ENCODE results near the gene IL6ST. TPM values are rescaled to one million over a fixed set of nuclear protein-coding genes. Genes with fewer than 3 reads are reported as not detected.
"Not testable (repeated sequence)": the region's sequence is repeated elsewhere in the genome, so short reads cannot be mapped to it uniquely, and the experiment has no call there.

IL6ST gene
- total and polyA plus RNA-seq, 4 donors: 51.3 to 438 (median 109) TPM

GRCh38 chr5:56019306-56020272, 24.8 kb upstream of the IL6ST start:
- Histone ChIP-seq H3K36me3 (ENCODE audit: control insufficient read depth in 4 of 4, insufficient read depth in 3 of 4, low read depth in 1 of 4, low read length in 3 of 4) (no peaks in the 10 kb centered on the region), H3K4me3 (ENCODE audit: low read depth in 1 of 3, low read length in 3 of 3) (no peak overlapping the region), H3K9me3 (ENCODE audit: control insufficient read depth in 4 of 4, low read length in 3 of 4) (no peaks in the 10 kb centered on the region), H3K9ac (ENCODE audit: low read depth in 1 of 2, low read length in 2 of 2) (no peak overlapping the region), H3K4me1 (ENCODE audit: control insufficient read depth in 4 of 4, insufficient read depth in 4 of 4, low read length in 3 of 4) (peaks cover 0 to 8% (median 3%) of the 10 kb centered on the region in 4 donors), H3K27me3 (ENCODE audit: control insufficient read depth in 4 of 4, insufficient read depth in 4 of 4, low read length in 3 of 4) (no peaks in the 10 kb centered on the region), H3K27ac (ENCODE audit: low read depth in 1 of 2, low read length in 2 of 2) (no peak overlapping the region)
- TF ChIP-seq CTCF (IDR thresholded peaks at IDR 0.05; ENCODE audit: low read depth, low read length, missing input control) (no peak), ZBTB33 (IDR thresholded peaks at IDR 0.05) (no peak), TAF1 (conservative IDR thresholded peaks at IDR 0.05) (no peak), HNF4A (conservative IDR thresholded peaks at IDR 0.05) (no peak), HNF4G (IDR thresholded peaks at IDR 0.05) (no peak), SP1 (IDR thresholded peaks at IDR 0.05) (no peak), GABPA (IDR thresholded peaks at IDR 0.05 in 1 of 2, conservative IDR thresholded peaks at IDR 0.05 in 1 of 2) (no peak), NR2F2 (IDR thresholded peaks at IDR 0.05) (no peak), ATF3 (IDR thresholded peaks at IDR 0.05) (no peak)
- DNase-seq (ENCODE audit: low spot score): no peak
- 78% methylated on average over 11 of the region's 11 CpGs for WGBS

GRCh38 chr5:56018832-56019231, 24.1 kb upstream of the IL6ST start:
- Histone ChIP-seq H3K4me1 (ENCODE audit: control insufficient read depth in 4 of 4, insufficient read depth in 4 of 4, low read length in 3 of 4) (peaks cover 0 to 6% (median 0%) of the 10 kb centered on the region in 4 donors), H3K27me3 (ENCODE audit: control insufficient read depth in 4 of 4, insufficient read depth in 4 of 4, low read length in 3 of 4) (no peaks in the 10 kb centered on the region), H3K4me3 (ENCODE audit: low read depth in 1 of 3, low read length in 3 of 3) (no peak overlapping the region), H3K9ac (ENCODE audit: low read depth in 1 of 2, low read length in 2 of 2) (no peak overlapping the region), H3K9me3 (ENCODE audit: control insufficient read depth in 4 of 4, low read length in 3 of 4) (no peaks in the 10 kb centered on the region), H3K27ac (ENCODE audit: low read depth in 1 of 2, low read length in 2 of 2) (no peak overlapping the region), H3K36me3 (ENCODE audit: control insufficient read depth in 4 of 4, insufficient read depth in 3 of 4, low read depth in 1 of 4, low read length in 3 of 4) (no peaks in the 10 kb centered on the region)
- peak in 1 of 2 donors; percentile 7 for TF ChIP-seq RXRA (IDR thresholded peaks at IDR 0.05)
- TF ChIP-seq YY1 (IDR thresholded peaks at IDR 0.05): no peak
- DNase-seq (ENCODE audit: low spot score): no peak
- 83% methylated on average over 1 of the region's 1 CpG for WGBS

- H3K4me1 ChIP-seq (ENCODE audit: control insufficient read depth in 4 of 4, insufficient read depth in 4 of 4, low read length in 3 of 4); H3K27ac ChIP-seq (ENCODE audit: low read depth in 1 of 2, low read length in 2 of 2); H3K36me3 ChIP-seq (ENCODE audit: control insufficient read depth in 4 of 4, insufficient read depth in 3 of 4, low read depth in 1 of 4, low read length in 3 of 4); DNase-seq (ENCODE audit: low spot score); H3K4me3 ChIP-seq (ENCODE audit: low read depth in 1 of 3, low read length in 3 of 3); H3K9me3 ChIP-seq (ENCODE audit: control insufficient read depth in 4 of 4, low read length in 3 of 4); H3K9ac ChIP-seq (ENCODE audit: low read depth in 1 of 2, low read length in 2 of 2); H3K27me3 ChIP-seq (ENCODE audit: control insufficient read depth in 4 of 4, insufficient read depth in 4 of 4, low read length in 3 of 4): not testable (repeated sequence)
- WGBS: 95% methylated on average over 24 of the region's 26 CpGs
Measured at GRCh38 chr5:56014701-56015100, 19.9 kb upstream of the IL6ST start.

GRCh38 chr5:56013939-56014338, 19.2 kb upstream of the IL6ST start:
- not testable (repeated sequence) for H3K4me1 ChIP-seq (ENCODE audit: control insufficient read depth in 4 of 4, insufficient read depth in 4 of 4, low read length in 3 of 4); H3K36me3 ChIP-seq (ENCODE audit: control insufficient read depth in 4 of 4, insufficient read depth in 3 of 4, low read depth in 1 of 4, low read length in 3 of 4); H3K27me3 ChIP-seq (ENCODE audit: control insufficient read depth in 4 of 4, insufficient read depth in 4 of 4, low read length in 3 of 4); H3K27ac ChIP-seq (ENCODE audit: low read depth in 1 of 2, low read length in 2 of 2); H3K4me3 ChIP-seq (ENCODE audit: low read depth in 1 of 3, low read length in 3 of 3); DNase-seq (ENCODE audit: low spot score); H3K9me3 ChIP-seq (ENCODE audit: control insufficient read depth in 4 of 4, low read length in 3 of 4); H3K9ac ChIP-seq (ENCODE audit: low read depth in 1 of 2, low read length in 2 of 2)
- WGBS: 58% methylated on average over 2 of the region's 5 CpGs

Measured in liver (tissue), 9 donors.